Measurements from ENCODE around the gene CCN5.

The CCN5 gene

GRCh38 chr20:44720997-44721784, 6.0 kb downstream of the CCN5 start:
- no peak overlapping the region for H3K27ac ChIP-seq
- TF ChIP-seq, protein P1, sequence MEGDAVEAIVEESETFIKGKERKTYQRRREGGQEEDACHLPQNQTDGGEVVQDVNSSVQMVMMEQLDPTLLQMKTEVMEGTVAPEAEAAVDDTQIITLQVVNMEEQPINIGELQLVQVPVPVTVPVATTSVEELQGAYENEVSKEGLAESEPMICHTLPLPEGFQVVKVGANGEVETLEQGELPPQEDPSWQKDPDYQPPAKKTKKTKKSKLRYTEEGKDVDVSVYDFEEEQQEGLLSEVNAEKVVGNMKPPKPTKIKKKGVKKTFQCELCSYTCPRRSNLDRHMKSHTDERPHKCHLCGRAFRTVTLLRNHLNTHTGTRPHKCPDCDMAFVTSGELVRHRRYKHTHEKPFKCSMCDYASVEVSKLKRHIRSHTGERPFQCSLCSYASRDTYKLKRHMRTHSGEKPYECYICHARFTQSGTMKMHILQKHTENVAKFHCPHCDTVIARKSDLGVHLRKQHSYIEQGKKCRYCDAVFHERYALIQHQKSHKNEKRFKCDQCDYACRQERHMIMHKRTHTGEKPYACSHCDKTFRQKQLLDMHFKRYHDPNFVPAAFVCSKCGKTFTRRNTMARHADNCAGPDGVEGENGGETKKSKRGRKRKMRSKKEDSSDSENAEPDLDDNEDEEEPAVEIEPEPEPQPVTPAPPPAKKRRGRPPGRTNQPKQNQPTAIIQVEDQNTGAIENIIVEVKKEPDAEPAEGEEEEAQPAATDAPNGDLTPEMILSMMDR (conservative IDR thresholded peaks at IDR 0.05) = no peak

DNA sequence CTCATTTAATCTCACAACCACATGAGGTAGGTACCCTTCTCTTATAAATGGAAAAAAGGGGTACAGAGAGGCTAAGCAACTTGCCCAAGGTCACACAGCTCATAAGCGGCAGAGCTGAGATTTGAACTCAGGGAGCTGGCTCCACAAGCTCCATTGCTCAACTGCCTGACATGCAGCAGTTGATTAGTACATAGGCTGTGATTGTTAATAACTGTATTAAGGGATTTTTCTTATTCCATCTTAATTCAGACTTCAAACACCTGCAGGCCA, 6.6 kb downstream of the CCN5 start:
- no peak overlapping the region for H3K27ac ChIP-seq
- TF ChIP-seq, protein P1 (conservative IDR thresholded peaks at IDR 0.05) = no peak

DNA sequence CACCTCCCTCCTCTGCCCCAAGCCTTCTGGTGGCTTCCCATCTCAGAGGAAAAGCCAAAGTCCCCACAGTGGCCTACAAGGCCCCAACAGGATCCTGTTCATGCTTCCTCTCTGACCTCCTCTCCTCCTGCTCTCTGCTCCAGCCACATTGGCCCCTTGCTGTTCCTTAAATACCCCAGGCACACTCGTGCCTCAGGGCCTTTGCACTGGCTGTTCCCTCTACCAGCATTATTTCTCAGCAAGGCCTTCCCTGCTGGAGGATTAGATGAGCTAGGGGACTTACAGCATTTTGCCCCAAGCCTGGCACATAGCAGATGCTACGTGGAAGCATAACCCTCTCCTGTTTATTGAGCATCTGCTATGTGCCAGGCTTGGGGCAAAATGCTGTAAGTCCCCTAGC, 7.8 kb downstream of the CCN5 start:
- TF ChIP-seq, protein P1 (conservative IDR thresholded peaks at IDR 0.05) = no peak
- H3K27ac ChIP-seq = no peak overlapping the region

GRCh38 chr20:44723391-44723790, 8.2 kb downstream of the CCN5 start:
- TF ChIP-seq, protein P1 (conservative IDR thresholded peaks at IDR 0.05) = no peak

DNA sequence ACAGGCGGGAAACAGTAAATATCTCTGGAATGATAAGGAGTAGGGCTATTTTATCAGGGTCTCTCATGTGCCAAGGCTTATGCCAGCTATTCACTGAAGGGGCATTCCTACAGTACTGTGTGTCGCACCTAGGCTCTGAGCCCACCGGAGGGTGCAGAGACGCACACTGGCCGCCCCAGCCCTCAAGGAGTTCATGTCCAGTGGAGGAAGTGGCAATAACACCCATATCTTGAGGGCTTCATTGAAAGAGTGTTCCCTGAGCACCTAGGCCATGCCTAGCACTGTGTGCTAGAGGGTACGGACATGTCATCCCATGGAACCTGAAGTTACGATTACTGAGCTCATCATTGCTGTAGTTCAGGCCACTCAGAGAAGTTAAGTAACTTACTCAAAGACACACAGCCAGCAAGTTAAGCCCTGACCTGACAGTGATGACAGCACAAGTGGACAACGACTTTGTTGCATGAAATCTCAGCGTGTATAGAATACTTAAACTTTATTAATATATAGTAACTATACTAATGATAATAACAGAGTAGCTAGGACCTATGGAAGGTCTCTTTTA, 8.7 kb downstream of the CCN5 start:
- no peak overlapping the region for H3K27ac ChIP-seq
- TF ChIP-seq, protein P1 (conservative IDR thresholded peaks at IDR 0.05) = no peak

More at GRCh38 chr20:44723391-44723790, 8.2 kb downstream of the CCN5 start:
- H3K27ac ChIP-seq = no peak overlapping the region

- no peak overlapping the region for H3K27ac ChIP-seq
- TF ChIP-seq, protein P1 (conservative IDR thresholded peaks at IDR 0.05) = no peak
Measured at GRCh38 chr20:44724423-44725091, 9.4 kb downstream of the CCN5 start.

GRCh38 chr20:44725837-44726236, 10.7 kb downstream of the CCN5 start:
- no peak overlapping the region for H3K27ac ChIP-seq
- TF ChIP-seq, protein P1 (conservative IDR thresholded peaks at IDR 0.05) = no peak

Measured in VCaP (cell line).